KG1 (cell line): Measurements from ENCODE around the gene SLC48A1.

ENCODE experiments used
- DNase-seq: peaks from one replicate; lab custom pipeline; 2025; lab: John Stamatoyannopoulos, UW

The SLC48A1 gene

GRCh38 chr12:47777151-47777550 lies 4.1 kb downstream of the SLC48A1 start:
- DNase-seq: no peak

GRCh38 chr12:47777741-47778558 lies 4.9 kb downstream of the SLC48A1 start:
- DNase-seq: no peak

GRCh38 chr12:47778881-47779280 lies 5.8 kb downstream of the SLC48A1 start:
- DNase-seq: no peak

GRCh38 chr12:47779301-47779942 lies 6.4 kb downstream of the SLC48A1 start:
- peak; percentile 90 for DNase-seq

- no peak for DNase-seq
These were observed 7.0 kb downstream of the SLC48A1 start for GRCh38 chr12:47779943-47780504.

- DNase-seq: no peak
These were observed 8.7 kb downstream of the SLC48A1 start for GRCh38 chr12:47781479-47782371.

GRCh38 chr12:47782372-47782770 lies 9.3 kb downstream of the SLC48A1 start:
- no peak for DNase-seq

- DNase-seq: no peak
These were observed 10.2 kb downstream of the SLC48A1 start for GRCh38 chr12:47783024-47783755.

GRCh38 chr12:47783821-47784819 lies 11.1 kb downstream of the SLC48A1 start:
- no peak for DNase-seq

- no peak for DNase-seq
These were observed 12.2 kb downstream of the SLC48A1 start for GRCh38 chr12:47785036-47785886.

- no peak for DNase-seq
These were observed 13.0 kb downstream of the SLC48A1 start for GRCh38 chr12:47785887-47786661.

GRCh38 chr12:47786662-47787280 lies 13.7 kb downstream of the SLC48A1 start:
- no peak for DNase-seq

GRCh38 chr12:47787596-47788319 lies 14.7 kb downstream of the SLC48A1 start:
- no peak for DNase-seq

GRCh38 chr12:47789141-47789540 lies 16.1 kb downstream of the SLC48A1 start:
- no peak for DNase-seq

- DNase-seq: no peak
These were observed 16.9 kb downstream of the SLC48A1 start for GRCh38 chr12:47789712-47790489.

- no peak for DNase-seq
These were observed 17.8 kb downstream of the SLC48A1 start for GRCh38 chr12:47790676-47791350.
